ENCODE measurements around the gene GZMH. TPM values are rescaled to one million over a fixed set of nuclear protein-coding genes. Genes with fewer than 3 reads are reported as not detected.

GZMH gene
- polyA plus RNA-seq, 1 donor from 2014 or later: 1.7 TPM

Other genes starting within 250 kb of the GZMH start
- 11.6 TPM for gene NFATC4, start 241.5 kb downstream of the GZMH start, polyA plus RNA-seq (ENCODE audit: insufficient read depth, low read depth, low replicate concordance)
- 6.4 TPM for gene NYNRIN, start 210.7 kb downstream of the GZMH start, polyA plus RNA-seq (ENCODE audit: insufficient read depth, low read depth, low replicate concordance)
- gene CBLN3, start 180.0 kb downstream of the GZMH start, polyA plus RNA-seq (ENCODE audit: insufficient read depth, low read depth, low replicate concordance): 3.3 TPM
- 22.3 TPM for gene KHNYN, start 179.7 kb downstream of the GZMH start, polyA plus RNA-seq (ENCODE audit: insufficient read depth, low read depth, low replicate concordance)
- gene SDR39U1, start 166.9 kb downstream of the GZMH start, polyA plus RNA-seq (ENCODE audit: insufficient read depth, low read depth, low replicate concordance): 125 TPM
- not detected for gene CMA1, start 101.4 kb downstream of the GZMH start, polyA plus RNA-seq (ENCODE audit: insufficient read depth, low read depth, low replicate concordance)
- not detected for gene CTSG, start 33.4 kb downstream of the GZMH start, polyA plus RNA-seq (ENCODE audit: insufficient read depth, low read depth, low replicate concordance)
- gene GZMB, start 24.5 kb upstream of the GZMH start, polyA plus RNA-seq (ENCODE audit: insufficient read depth, low read depth, low replicate concordance): 1.8 TPM